Left hindlimb (tissue), 1 donor: ENCODE data around the gene EFNA5.
A peak's percentile ranks its signal among the peaks of the same experiment; 100 is the strongest.

Source experiments
- DNase-seq: peaks from one replicate; pipeline ENCODE4 v3.0.0-alpha.2; 2018

EFNA5 gene

DNA sequence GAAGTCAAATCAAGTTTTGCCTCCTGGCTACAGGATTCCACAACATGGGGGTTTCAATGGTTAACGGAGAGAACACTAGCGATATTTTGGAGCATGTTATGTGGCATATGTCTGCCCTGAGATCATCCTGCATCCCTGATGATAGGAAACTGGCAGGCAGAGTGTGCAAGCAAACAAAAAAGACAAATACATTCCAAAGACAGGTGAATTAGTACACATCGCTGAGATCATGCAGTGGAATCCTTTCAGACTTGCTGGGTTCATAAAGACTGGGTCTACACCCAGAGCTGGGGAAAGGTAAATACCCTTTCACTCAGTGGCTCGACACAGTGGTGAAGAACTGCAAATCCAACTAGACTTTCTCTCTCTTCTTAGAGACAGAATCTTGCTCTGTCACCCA, 286.5 kb downstream of the EFNA5 start:
- no peak for DNase-seq

DNA sequence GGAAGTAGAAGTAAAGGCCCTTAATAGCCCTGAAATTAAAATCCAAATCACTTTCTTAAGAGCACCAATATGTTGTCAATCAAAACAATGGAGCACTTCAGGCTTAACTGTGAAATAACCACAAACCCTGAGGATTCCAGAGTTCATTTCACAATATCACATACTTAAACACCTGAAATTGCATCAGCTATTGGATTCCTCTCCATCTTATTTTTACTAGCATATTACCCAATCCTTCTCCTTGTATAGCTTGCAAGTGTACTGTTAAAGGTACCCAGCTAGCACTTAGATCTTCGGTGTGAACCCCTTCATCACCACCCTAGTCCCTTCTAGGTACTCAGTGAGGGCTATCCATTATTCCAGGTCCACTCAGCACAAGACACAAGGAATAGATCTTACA, 287.3 kb downstream of the EFNA5 start:
- DNase-seq = no peak

DNA sequence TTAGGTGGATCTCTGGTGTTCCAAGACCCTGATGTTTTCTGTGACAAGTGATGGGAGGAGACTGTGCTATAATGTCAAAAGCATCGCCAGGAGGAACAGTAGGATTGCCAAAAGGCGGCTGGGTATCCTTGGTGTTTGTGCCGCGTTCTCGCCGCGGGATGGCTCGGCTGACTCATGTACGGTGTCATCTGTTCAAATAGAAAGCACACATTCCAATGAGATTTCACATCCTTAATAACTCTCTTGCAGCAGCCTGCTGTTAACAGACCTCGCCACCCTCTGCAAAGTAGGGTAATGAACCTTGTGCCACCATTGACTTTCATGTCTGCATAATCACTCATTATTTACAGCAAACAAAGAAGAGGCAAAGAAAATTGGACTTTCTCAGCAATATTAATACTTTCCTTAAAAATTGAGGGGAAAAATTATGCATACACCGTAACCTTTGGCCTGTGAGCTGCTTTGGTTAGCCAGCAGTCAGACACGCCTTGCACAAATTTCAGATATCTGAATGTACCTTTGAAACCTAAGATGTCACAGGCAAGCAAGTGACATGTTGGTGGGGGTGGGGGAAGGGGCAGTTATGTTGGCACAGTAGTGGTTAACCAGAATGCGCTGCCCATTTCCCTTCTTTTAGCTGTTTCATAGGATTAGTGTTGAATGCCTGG, 289.4 kb downstream of the EFNA5 start:
- DNase-seq = no peak

DNA sequence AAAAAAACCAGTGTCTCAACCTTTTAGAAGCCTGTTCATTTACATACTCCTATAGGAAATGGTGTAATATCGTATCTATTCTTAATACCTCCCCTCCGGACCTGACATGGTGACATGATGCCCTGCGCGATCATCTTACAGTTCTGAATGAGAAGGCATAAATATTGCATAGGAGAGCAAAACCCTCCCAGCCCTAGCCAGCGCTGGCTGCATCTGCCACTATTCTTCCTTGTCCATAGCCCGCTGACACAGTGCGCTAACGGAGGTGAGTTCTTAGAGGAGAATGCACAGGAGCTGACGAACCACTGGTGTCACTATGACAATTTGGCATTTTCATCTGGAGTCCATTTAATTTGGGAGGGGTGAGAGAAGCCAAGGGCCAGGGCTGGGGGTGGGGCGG, 290.1 kb downstream of the EFNA5 start:
- no peak for DNase-seq

GRCh38 chr5:107378218-107378899, 292.4 kb downstream of the EFNA5 start:
- DNase-seq = no peak

DNA sequence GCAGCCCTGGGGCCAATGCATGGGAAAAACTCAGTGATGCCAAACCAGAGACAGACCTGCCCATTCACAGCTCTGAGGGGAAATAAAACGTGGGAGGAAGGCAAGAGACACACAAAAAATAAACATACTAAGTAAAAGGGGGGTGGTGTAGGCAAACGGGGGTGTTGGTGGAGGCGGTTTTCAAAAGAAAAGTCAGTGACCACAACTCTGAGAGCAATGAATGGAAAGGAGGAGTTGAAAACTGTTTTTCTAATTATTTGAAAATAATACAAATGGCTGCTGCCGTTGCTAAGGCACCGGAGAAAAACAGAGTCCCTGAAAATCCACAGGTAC, 293.5 kb downstream of the EFNA5 start:
- no peak for DNase-seq

- no peak for DNase-seq
These were observed 294.0 kb downstream of the EFNA5 start for GRCh38 chr5:107376546-107377276.

DNA sequence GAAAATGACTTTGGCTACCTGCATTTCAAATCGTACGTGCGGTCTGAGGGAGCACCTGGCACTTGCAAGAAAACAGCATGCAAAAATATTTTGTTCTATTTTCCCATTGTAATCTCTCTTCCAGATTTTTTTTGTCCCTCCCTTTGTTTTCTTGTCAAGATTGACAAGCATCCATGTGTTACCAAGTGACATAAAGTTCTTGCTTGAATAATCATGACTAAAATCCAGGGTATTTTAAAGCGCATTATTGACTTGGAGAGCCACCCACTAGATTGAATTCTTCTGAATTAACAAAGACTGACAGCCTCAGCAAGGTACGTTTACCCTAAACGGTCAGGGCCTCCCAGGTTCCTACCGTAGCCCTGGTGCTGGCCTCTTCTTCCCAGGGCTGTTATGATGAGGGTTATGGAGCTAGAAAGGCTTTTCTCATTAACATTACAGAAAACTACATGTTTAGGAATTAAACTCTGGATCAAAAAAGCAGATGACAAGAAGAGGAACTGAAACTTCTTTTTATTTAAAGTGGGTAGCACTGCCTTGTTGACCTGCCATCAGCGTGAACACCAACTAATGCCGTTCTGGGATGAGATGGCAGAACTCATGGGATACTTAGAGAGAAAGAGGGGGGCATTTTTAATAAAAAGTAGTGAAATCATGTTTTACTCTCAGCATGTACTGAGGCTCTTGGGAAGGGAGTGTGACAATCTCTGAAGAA, 297.0 kb downstream of the EFNA5 start:
- DNase-seq = no peak

- peak; percentile 50 for DNase-seq
These were observed 297.9 kb downstream of the EFNA5 start for GRCh38 chr5:107372723-107373450.

- DNase-seq = no peak
These were observed 300.3 kb downstream of the EFNA5 start for GRCh38 chr5:107370396-107370968.

- DNase-seq = no peak
These were observed 301.1 kb downstream of the EFNA5 start for GRCh38 chr5:107369622-107370021.

DNA sequence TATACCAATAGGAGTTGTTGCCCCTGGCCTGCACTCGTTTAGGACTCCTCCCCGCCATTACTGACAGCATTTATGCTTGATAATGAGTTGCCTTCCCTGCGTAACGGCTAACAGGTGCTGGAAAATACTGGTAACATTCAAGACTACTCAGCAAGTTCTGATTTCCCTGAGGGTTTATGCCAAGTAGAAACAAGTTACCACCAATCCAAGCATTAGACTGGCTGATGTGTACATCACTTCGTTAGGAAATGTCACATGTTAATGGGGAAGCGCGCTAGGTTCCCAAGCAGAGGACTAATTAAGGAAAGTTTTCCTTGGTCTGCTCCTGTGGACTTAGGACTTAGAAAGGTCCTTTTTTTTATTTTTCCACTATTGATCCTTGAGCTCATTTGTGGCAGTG, 302.1 kb downstream of the EFNA5 start:
- no peak for DNase-seq

- DNase-seq = no peak
These were observed 302.8 kb downstream of the EFNA5 start for GRCh38 chr5:107367939-107368338.

GRCh38 chr5:107367480-107367879, 303.3 kb downstream of the EFNA5 start:
- DNase-seq = no peak

DNA sequence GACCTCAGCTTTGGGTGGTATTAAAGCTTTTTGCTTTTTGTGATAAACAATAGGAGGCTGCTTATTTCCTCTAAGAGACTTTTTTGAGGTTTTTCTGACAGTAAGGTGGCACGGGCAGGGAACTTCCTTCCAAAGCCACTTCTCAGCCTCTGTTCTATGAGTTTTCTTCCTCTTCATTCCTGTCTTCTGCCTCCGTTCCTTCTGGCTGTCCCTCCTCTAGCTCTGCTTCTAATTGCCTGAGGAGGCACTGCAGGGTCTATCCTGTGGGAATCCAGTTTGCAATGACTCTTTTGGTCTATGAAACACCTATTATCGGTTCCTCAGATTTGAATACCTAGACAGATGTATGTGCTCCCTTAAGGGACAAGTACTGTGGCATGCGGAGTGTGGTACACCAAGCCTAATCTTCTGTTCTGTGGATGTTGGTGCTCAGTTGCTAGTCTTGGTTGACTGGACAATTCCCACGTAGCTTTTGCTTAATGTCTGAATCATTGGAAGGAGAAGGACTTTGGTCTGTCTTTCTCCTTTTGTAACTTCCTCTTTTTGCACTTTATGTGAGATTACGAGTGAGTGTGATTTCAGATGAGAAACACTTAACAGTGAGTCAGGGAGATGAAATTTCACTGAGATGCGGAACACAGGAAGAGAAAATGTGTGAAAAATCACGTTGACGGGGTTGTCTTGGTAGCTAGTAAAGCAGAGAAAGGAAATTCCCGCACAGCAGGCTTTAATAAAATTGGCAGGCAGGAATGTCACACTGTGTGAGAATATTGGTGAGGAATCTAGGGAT, 305.2 kb downstream of the EFNA5 start:
- DNase-seq = no peak

DNA sequence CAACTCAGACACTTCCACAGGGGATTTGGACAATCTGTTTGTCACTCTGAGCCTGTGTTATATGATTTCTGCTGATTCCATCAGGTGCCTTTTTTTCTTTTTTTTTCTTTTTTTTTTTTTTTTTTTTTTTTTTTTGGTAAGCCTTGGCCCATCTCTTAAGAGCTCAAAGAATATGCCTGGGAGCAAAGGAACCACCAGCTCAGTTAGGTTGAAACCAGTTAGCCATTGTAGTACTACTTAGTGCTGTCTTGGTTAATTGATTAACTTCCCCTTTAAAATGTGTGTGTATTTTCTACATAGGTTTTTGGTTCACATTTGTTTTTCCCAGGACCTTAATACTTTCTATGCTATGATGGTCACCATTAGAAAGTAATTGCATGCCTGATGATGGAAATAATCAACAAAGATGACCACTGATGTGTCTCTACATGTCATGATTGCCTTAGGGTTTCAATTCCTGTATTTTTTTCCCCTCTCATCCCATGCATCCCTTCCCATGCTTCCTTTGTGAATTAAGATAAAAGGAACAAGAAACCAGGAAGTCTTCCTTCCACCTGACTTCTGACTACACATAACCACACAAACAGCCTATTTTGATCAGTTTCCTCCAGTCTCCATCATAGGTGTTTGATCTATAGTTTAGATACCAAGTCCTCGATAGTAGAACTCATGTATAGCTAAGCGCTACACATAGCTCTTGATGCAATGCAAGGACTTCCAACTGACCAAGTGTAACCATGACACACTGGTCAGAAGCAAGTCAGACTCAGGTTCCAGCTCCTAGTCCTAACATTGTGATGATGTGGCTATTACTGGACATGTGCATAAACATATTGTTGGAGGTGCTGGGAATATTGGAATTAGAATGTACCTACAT, 306.1 kb downstream of the EFNA5 start:
- no peak for DNase-seq

GRCh38 chr5:107363768-107364167, 307.0 kb downstream of the EFNA5 start:
- no peak for DNase-seq

GRCh38 chr5:107361945-107362344, 308.8 kb downstream of the EFNA5 start:
- DNase-seq = no peak

DNA sequence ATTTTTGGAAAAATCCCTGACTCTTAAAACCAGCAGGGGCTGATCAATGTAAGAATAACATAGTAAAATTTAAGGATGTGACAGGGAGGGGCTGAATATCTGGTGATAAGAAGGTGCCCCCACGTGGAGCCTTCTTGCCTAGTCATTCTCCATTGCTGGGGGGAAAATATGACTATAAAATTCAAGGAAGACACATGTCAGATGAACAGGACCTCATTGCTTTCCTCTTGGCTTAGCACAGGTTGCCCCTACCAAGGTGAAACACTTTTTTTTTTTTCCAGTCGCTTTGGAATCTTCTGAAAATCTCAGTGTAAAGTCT, 310.9 kb downstream of the EFNA5 start:
- DNase-seq = no peak

GRCh38 chr5:107359033-107359915, 311.5 kb downstream of the EFNA5 start:
- DNase-seq = no peak
